WI38 (cell line): Measurements from ENCODE around the gene DGKQ.
"Not testable (repeated sequence)": the region's sequence is repeated elsewhere in the genome, so short reads cannot be mapped to it uniquely, and the experiment has no call there.

ENCODE experiments used
- H3K4me3 ChIP-seq: 2 replicates; pipeline ENCODE4 v1.5.1; 2011; ENCODE audit warnings: low read depth, mild to moderate bottlenecking, control low read depth, low read length
- CTCF ChIP-seq: IDR thresholded peaks from 2 replicates; pipeline ENCODE4 v1.5.1; 2012; ENCODE audit warnings: low read depth, mild to moderate bottlenecking, control low read depth, low read length

Gene DGKQ

GRCh38 chr4:946517-947471 is 26.6 kb downstream of the DGKQ start:
- TF ChIP-seq CTCF, result no peak
- no peak overlapping the region for H3K4me3 ChIP-seq

- no peak for TF ChIP-seq CTCF
- no peak overlapping the region for H3K4me3 ChIP-seq
Observed at GRCh38 chr4:946103-946450, 27.3 kb downstream of the DGKQ start.

- no peak overlapping the region for H3K4me3 ChIP-seq
- no peak for TF ChIP-seq CTCF
Observed at GRCh38 chr4:945274-946102, 27.9 kb downstream of the DGKQ start.

- H3K4me3 ChIP-seq, result not testable (repeated sequence)
Observed at GRCh38 chr4:939508-939907, 33.9 kb downstream of the DGKQ start.

- no peak for TF ChIP-seq CTCF
- peak overlapping the region; percentile 98 for H3K4me3 ChIP-seq
Observed at GRCh38 chr4:932713-933070, 40.7 kb downstream of the DGKQ start.

- H3K4me3 ChIP-seq, result peak within 1 kb of the TSS; percentile 98
- no peak for TF ChIP-seq CTCF
Observed at GRCh38 chr4:931960-932712, 41.2 kb downstream of the DGKQ start, which contains the start of the genes GAK and TMEM175. GAK (minus strand) TSS chr4:932316; CDS start chr4:932187, 129 bp downstream. TMEM175 (plus strand) TSS chr4:932460; CDS start chr4:947740, 15,280 bp downstream.

- H3K4me3 ChIP-seq, result peak overlapping the region; percentile 98
- no peak for TF ChIP-seq CTCF
Observed at GRCh38 chr4:931194-931959, 42.0 kb downstream of the DGKQ start.
